Smooth muscle cell (in vitro differentiated cells): ENCODE measurements around the gene TRIM13. TPM values are rescaled to one million over a fixed set of nuclear protein-coding genes. Genes with fewer than 3 reads are reported as not detected.

Source experiments
- DNase-seq: peaks from one replicate; lab custom pipeline; 2025; ENCODE audit not compliant: unreplicated experiment; lab: John Stamatoyannopoulos, UW
- H2AFZ ChIP-seq: fragments of 200-600 bp; sonication (generic); 2 replicates; pipeline ENCODE4 v1.6.0; 2016; ENCODE audit warnings: antibody characterized with exemption, low read depth, mild to moderate bottlenecking
- H3F3A ChIP-seq: fragments of 200-600 bp; sonication (generic); 2 replicates; pipeline ENCODE4 v1.6.0; 2017; ENCODE audit warnings: antibody characterized with exemption, low read depth
- H3K27ac ChIP-seq: fragments of 200-600 bp; sonication (generic); 2 replicates; pipeline ENCODE4 v1.5.1; 2016; ENCODE audit warnings: low read depth, mild to moderate bottlenecking
- H3K27me3 ChIP-seq: fragments of 200-600 bp; sonication (generic); 2 replicates; pipeline ENCODE4 v1.6.1; 2016; ENCODE audit warnings: low read depth, mild to moderate bottlenecking
- H3K36me3 ChIP-seq: fragments of 200-600 bp; sonication (generic); 2 replicates; pipeline ENCODE4 v1.5.1; 2016; ENCODE audit warnings: low read depth
- H3K4me1 ChIP-seq: fragments of 200-600 bp; sonication (generic); 2 replicates; pipeline ENCODE4 v1.5.1; 2016; ENCODE audit warnings: low read depth
- H3K4me2 ChIP-seq: fragments of 200-600 bp; sonication (generic); 2 replicates; pipeline ENCODE4 v1.6.0; 2016; ENCODE audit warnings: mild to moderate bottlenecking
- H3K4me3 ChIP-seq: fragments of 200-600 bp; sonication (generic); 2 replicates; pipeline ENCODE4 v1.5.1; 2016; ENCODE audit warnings: mild to moderate bottlenecking
- H3K79me2 ChIP-seq: fragments of 200-600 bp; sonication (generic); 2 replicates; pipeline ENCODE4 v1.6.0; 2016; ENCODE audit warnings: low read depth, mild to moderate bottlenecking
- H3K9ac ChIP-seq: fragments of 200-600 bp; sonication (generic); 2 replicates; pipeline ENCODE4 v1.6.0; 2016; ENCODE audit warnings: low read depth
- H3K9me3 ChIP-seq: fragments of 200-600 bp; sonication (generic); replicated peaks from 2 replicates; pipeline ENCODE4 v1.5.1; 2016; ENCODE audit warnings: low read depth
- H4K20me1 ChIP-seq: fragments of 200-600 bp; sonication (generic); 2 replicates; pipeline ENCODE4 v1.6.0; 2016; ENCODE audit warnings: low read depth
- CTCF ChIP-seq: fragments of 200-600 bp; sonication (generic); IDR thresholded peaks from 2 replicates; pipeline ENCODE4 v1.5.1; 2017; ENCODE audit warnings: borderline replicate concordance, mild to moderate bottlenecking, antibody characterized with exemption; ENCODE audit not compliant: insufficient read depth, poor library complexity, severe bottlenecking
- WGBS: methylation state at CpG from one replicate; pipeline ENCODE4 v1.1.7; 2016; ENCODE audit warnings: low lambda C conversion rate; 5-methylcytosine and 5-hydroxymethylcytosine counted together
- polyA plus RNA-seq: library from polyadenylated mRNA; unstranded; fragments of >200 nt; fragmentation: Nextera tagmentation; extraction: Ambion mirVana; gene quantifications from 2 replicates; pipeline ENCODE4 v1.2.1, GENCODE V29; 2016
- total RNA-seq: library from RNA; depleted of rRNA; stranded (reverse); fragments of >200 nt; gene quantifications from 2 replicates; pipeline ENCODE4 v1.2.3, GENCODE V29; 2014

TRIM13 gene
- total and polyA plus RNA-seq, 2 experiments from 2014 or later, result 18.4 to 19.6 TPM

- Histone ChIP-seq H3K36me3 (peaks cover 15% of the 10 kb centered on the region), H3F3A (no peaks in the 10 kb centered on the region), H3K9me3 (no peaks in the 10 kb centered on the region), H3K4me1 (no peaks in the 10 kb centered on the region), H2AFZ (no peak overlapping the region), H3K9ac (no peak overlapping the region), H4K20me1 (peaks cover 22% of the 10 kb centered on the region), H3K4me2 (no peak overlapping the region), H3K4me3 (no peak overlapping the region), H3K79me2 (no peaks in the 10 kb centered on the region), H3K27ac (no peak overlapping the region), H3K27me3 (no peaks in the 10 kb centered on the region)
- DNase-seq, result no peak
- WGBS, result 61% methylated on average over 4 of the region's 4 CpGs
- no peak for TF ChIP-seq CTCF
Observed at GRCh38 chr13:50015750-50016149, 18.9 kb downstream of the TRIM13 start.

GRCh38 chr13:50016444-50016843 is 19.6 kb downstream of the TRIM13 start:
- no peak overlapping the region for H2AFZ ChIP-seq
- no peak overlapping the region for H3K9ac ChIP-seq
- H3K27me3 ChIP-seq, result no peaks in the 10 kb centered on the region
- H4K20me1 ChIP-seq, result peaks cover 21% of the 10 kb centered on the region
- 86% methylated on average over 2 of the region's 2 CpGs for WGBS
- H3K4me3 ChIP-seq, result no peak overlapping the region
- TF ChIP-seq CTCF, result no peak
- H3K4me2 ChIP-seq, result no peak overlapping the region
- no peaks in the 10 kb centered on the region for H3F3A ChIP-seq
- no peaks in the 10 kb centered on the region for H3K9me3 ChIP-seq
- no peak for DNase-seq
- no peak overlapping the region for H3K27ac ChIP-seq
- H3K36me3 ChIP-seq, result peaks cover 9% of the 10 kb centered on the region
- no peaks in the 10 kb centered on the region for H3K4me1 ChIP-seq
- no peaks in the 10 kb centered on the region for H3K79me2 ChIP-seq

GRCh38 chr13:50017819-50018218 is 21.0 kb downstream of the TRIM13 start:
- Histone ChIP-seq H3K4me1 (no peaks in the 10 kb centered on the region), H3K36me3 (peaks cover 4% of the 10 kb centered on the region), H3K4me2 (no peak overlapping the region), H3F3A (no peaks in the 10 kb centered on the region), H3K79me2 (no peaks in the 10 kb centered on the region), H3K27me3 (no peaks in the 10 kb centered on the region), H4K20me1 (peaks cover 7% of the 10 kb centered on the region), H3K27ac (no peak overlapping the region), H3K4me3 (no peak overlapping the region), H2AFZ (no peak overlapping the region), H3K9ac (no peak overlapping the region), H3K9me3 (no peaks in the 10 kb centered on the region)
- no peak for TF ChIP-seq CTCF
- DNase-seq, result no peak

GRCh38 chr13:50025436-50025835 is 28.6 kb downstream of the TRIM13 start:
- no peaks in the 10 kb centered on the region for H4K20me1 ChIP-seq
- no peak overlapping the region for H3K27ac ChIP-seq
- H3K9ac ChIP-seq, result no peak overlapping the region
- H2AFZ ChIP-seq, result no peak overlapping the region
- no peak for DNase-seq
- H3K4me3 ChIP-seq, result no peak overlapping the region
- no peaks in the 10 kb centered on the region for H3K4me1 ChIP-seq
- no peak for TF ChIP-seq CTCF
- no peaks in the 10 kb centered on the region for H3K9me3 ChIP-seq
- no peaks in the 10 kb centered on the region for H3K79me2 ChIP-seq
- no peaks in the 10 kb centered on the region for H3K27me3 ChIP-seq
- no peak overlapping the region for H3K4me2 ChIP-seq
- WGBS, result 70% methylated on average over 1 of the region's 1 CpG
- H3K36me3 ChIP-seq, result no peaks in the 10 kb centered on the region
- no peaks in the 10 kb centered on the region for H3F3A ChIP-seq
